ENCODE results near the gene ADSS2. TPM values are rescaled to one million over a fixed set of nuclear protein-coding genes. Genes with fewer than 3 reads are reported as not detected.

Gene ADSS2
- total and polyA plus RNA-seq, 2 experiments from 2014 or later, result 55.1 to 101 TPM

DNA sequence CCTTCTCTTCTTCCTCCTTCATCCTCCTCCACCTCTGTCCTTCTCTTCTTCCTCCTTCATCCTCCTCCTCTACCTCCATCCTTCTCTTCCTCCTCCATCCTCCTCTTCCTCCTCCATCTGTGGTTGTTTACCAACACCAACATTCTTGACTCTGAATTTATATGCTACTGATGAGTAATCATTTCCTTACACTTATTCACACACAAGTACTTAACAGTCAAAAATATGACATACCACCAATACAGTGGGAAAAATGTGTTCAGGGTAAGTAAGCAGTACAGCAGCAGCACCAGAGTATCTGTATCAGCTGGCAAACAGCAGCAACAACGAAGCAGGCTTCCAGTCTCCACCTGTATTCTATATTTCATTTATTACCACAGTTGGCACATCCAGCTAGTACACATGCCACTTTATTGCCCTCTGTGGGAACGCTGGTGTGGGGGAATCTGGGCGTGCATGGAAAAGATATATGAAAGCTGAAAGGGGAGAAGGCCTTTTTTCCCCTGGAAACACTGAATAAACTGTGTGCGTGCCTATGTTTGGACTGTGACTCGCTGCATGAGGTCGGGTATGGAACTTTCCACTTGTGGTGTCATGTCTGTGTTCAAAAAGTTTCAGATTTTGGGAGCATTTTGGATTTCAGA lies 16.0 kb downstream of the ADSS2 start:
- H3K4me1 ChIP-seq (ENCODE audit: insufficient read depth), result peaks cover 13% of the 10 kb centered on the region
- ATAC-seq, result no peak
- H3K27ac Mint-ChIP-seq, result no peak overlapping the region

More for the DNA sequence above, 16.0 kb downstream of the ADSS2 start:
- Mint-ChIP-seq H3K9me3 (no peaks in the 10 kb centered on the region), H3K4me1 (peaks cover 20% of the 10 kb centered on the region), H3K27me3 (ENCODE audit: insufficient read depth, low read depth, poor library complexity) (peaks cover 3% of the 10 kb centered on the region), H3K36me3 (ENCODE audit: low read depth) (peaks cover 33% of the 10 kb centered on the region), H3K4me3 (no peak overlapping the region)
- peaks cover 5% of the 10 kb centered on the region; the same call in 1 of the 2 replicates for H4K20me1 ChIP-seq (replicated peaks; ENCODE audit: insufficient read depth)
- H3K4me3 ChIP-seq, result no peak overlapping the region
- TF ChIP-seq POLR2AphosphoS5 (IDR thresholded peaks at IDR 0.05; ENCODE audit: low read depth) (no peak), ZNF331 (CRISPR knock-in tag; IDR thresholded peaks at IDR 0.05; ENCODE audit: low read depth) (no peak), JUNB (IDR thresholded peaks at IDR 0.05; ENCODE audit: unreplicated experiment) (no peak), STAT1 (IDR thresholded peaks at IDR 0.05; ENCODE audit: unreplicated experiment) (no peak), CREB1 (CRISPR knock-in tag; IDR thresholded peaks at IDR 0.05; ENCODE audit: low read depth) (no peak), EZH2 (IDR thresholded peaks at IDR 0.05; ENCODE audit: low read depth, unreplicated experiment) (no peak)
- TF ChIP-seq, protein P1, sequence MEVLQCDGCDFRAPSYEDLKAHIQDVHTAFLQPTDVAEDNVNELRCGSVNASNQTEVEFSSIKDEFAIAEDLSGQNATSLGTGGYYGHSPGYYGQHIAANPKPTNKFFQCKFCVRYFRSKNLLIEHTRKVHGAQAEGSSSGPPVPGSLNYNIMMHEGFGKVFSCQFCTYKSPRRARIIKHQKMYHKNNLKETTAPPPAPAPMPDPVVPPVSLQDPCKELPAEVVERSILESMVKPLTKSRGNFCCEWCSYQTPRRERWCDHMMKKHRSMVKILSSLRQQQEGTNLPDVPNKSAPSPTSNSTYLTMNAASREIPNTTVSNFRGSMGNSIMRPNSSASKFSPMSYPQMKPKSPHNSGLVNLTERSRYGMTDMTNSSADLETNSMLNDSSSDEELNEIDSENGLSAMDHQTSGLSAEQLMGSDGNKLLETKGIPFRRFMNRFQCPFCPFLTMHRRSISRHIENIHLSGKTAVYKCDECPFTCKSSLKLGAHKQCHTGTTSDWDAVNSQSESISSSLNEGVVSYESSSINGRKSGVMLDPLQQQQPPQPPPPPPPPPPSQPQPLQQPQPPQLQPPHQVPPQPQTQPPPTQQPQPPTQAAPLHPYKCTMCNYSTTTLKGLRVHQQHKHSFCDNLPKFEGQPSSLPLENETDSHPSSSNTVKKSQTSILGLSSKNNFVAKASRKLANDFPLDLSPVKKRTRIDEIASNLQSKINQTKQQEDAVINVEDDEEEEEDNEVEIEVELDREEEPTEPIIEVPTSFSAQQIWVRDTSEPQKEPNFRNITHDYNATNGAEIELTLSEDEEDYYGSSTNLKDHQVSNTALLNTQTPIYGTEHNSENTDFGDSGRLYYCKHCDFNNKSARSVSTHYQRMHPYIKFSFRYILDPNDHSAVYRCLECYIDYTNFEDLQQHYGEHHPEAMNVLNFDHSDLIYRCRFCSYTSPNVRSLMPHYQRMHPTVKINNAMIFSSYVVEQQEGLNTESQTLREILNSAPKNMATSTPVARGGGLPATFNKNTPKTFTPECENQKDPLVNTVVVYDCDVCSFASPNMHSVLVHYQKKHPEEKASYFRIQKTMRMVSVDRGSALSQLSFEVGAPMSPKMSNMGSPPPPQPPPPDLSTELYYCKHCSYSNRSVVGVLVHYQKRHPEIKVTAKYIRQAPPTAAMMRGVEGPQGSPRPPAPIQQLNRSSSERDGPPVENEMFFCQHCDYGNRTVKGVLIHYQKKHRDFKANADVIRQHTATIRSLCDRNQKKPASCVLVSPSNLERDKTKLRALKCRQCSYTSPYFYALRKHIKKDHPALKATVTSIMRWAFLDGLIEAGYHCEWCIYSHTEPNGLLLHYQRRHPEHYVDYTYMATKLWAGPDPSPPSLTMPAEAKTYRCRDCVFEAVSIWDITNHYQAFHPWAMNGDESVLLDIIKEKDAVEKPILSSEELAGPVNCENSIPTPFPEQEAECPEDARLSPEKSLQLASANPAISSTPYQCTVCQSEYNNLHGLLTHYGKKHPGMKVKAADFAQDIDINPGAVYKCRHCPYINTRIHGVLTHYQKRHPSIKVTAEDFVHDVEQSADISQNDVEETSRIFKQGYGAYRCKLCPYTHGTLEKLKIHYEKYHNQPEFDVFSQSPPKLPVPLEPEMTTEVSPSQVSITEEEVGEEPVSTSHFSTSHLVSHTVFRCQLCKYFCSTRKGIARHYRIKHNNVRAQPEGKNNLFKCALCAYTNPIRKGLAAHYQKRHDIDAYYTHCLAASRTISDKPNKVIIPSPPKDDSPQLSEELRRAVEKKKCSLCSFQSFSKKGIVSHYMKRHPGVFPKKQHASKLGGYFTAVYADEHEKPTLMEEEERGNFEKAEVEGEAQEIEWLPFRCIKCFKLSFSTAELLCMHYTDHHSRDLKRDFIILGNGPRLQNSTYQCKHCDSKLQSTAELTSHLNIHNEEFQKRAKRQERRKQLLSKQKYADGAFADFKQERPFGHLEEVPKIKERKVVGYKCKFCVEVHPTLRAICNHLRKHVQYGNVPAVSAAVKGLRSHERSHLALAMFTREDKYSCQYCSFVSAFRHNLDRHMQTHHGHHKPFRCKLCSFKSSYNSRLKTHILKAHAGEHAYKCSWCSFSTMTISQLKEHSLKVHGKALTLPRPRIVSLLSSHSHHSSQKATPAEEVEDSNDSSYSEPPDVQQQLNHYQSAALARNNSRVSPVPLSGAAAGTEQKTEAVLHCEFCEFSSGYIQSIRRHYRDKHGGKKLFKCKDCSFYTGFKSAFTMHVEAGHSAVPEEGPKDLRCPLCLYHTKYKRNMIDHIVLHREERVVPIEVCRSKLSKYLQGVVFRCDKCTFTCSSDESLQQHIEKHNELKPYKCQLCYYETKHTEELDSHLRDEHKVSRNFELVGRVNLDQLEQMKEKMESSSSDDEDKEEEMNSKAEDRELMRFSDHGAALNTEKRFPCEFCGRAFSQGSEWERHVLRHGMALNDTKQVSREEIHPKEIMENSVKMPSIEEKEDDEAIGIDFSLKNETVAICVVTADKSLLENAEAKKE (CRISPR knock-in tag; IDR thresholded peaks at IDR 0.05), result no peak
- TF ChIP-seq, protein P2, sequence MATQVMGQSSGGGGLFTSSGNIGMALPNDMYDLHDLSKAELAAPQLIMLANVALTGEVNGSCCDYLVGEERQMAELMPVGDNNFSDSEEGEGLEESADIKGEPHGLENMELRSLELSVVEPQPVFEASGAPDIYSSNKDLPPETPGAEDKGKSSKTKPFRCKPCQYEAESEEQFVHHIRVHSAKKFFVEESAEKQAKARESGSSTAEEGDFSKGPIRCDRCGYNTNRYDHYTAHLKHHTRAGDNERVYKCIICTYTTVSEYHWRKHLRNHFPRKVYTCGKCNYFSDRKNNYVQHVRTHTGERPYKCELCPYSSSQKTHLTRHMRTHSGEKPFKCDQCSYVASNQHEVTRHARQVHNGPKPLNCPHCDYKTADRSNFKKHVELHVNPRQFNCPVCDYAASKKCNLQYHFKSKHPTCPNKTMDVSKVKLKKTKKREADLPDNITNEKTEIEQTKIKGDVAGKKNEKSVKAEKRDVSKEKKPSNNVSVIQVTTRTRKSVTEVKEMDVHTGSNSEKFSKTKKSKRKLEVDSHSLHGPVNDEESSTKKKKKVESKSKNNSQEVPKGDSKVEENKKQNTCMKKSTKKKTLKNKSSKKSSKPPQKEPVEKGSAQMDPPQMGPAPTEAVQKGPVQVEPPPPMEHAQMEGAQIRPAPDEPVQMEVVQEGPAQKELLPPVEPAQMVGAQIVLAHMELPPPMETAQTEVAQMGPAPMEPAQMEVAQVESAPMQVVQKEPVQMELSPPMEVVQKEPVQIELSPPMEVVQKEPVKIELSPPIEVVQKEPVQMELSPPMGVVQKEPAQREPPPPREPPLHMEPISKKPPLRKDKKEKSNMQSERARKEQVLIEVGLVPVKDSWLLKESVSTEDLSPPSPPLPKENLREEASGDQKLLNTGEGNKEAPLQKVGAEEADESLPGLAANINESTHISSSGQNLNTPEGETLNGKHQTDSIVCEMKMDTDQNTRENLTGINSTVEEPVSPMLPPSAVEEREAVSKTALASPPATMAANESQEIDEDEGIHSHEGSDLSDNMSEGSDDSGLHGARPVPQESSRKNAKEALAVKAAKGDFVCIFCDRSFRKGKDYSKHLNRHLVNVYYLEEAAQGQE (IDR thresholded peaks at IDR 0.05; ENCODE audit: unreplicated experiment), result no peak
- no peak overlapping the region for H3K4me2 ChIP-seq
- no peaks in the 10 kb centered on the region for H3F3A ChIP-seq (replicated peaks; ENCODE audit: low read depth)
- peaks cover 8% of the 10 kb centered on the region; the same call in 1 of the 2 replicates for H3K36me3 ChIP-seq (ENCODE audit: insufficient read depth)
- H3K79me2 ChIP-seq (replicated peaks; ENCODE audit: insufficient read depth), result peaks cover 44% of the 10 kb centered on the region
- no peaks in the 10 kb centered on the region for H3K27me3 ChIP-seq (ENCODE audit: insufficient read depth)
- no peak overlapping the region for H2AFZ ChIP-seq
- H3K27ac ChIP-seq (ENCODE audit: low read depth), result no peak overlapping the region
- DNase-seq (ENCODE audit: low spot score), result no peak
- H3K9me2 ChIP-seq (ENCODE audit: insufficient read depth), result no peaks in the 10 kb centered on the region

Measured in GM23338 (cell line).